Endothelial cell of umbilical vein (primary cell): ENCODE results near the gene MATN4. TPM values are rescaled to one million over a fixed set of nuclear protein-coding genes. Genes with fewer than 3 reads are reported as not detected.

ENCODE experiments used
- BruUV-seq: library from RNA; stranded (reverse); fragments of 400-500 nt; replicated peaks from 2 replicates; lab custom pipeline; 2021; lab: Mats Ljungman, UMichigan
- CTCF ChIA-PET: fragments of 300-600, 350-600 bp; sonication (Branson Sonifier 250); formaldehyde crosslinking; loops from one replicate; lab custom pipeline; 2021; ENCODE audit warnings: antibody characterized with exemption, inconsistent platforms; lab: Charles Lee
- POLR2A ChIA-PET: fragments of 300-600, 350-600 bp; sonication (Branson Sonifier 250); formaldehyde crosslinking; loops from one replicate; lab custom pipeline; 2021; ENCODE audit warnings: antibody characterized with exemption, inconsistent platforms; lab: Charles Lee
- DNase-seq: peaks from one replicate; pipeline ENCODE4 v3.0.0-alpha.2; 2011; ENCODE audit warnings: low read depth, low spot score
- FAIRE-seq: peaks from 2 replicates; lab custom pipeline; 2011; peaks lifted over from hg19 to GRCh38; lab: Jason Lieb, UNC
- H2AFZ ChIP-seq: 2 replicates; pipeline ENCODE4 v1.6.0; 2012; ENCODE audit warnings: low read depth, low read length, control low read depth, inconsistent platforms
- H3K27ac ChIP-seq: 2 replicates; pipeline ENCODE4 v1.5.1; 2011; ENCODE audit warnings: low read depth, mild to moderate bottlenecking, control low read depth, low read length, moderate library complexity; ENCODE audit not compliant: insufficient read depth
- H3K27me3 ChIP-seq, 2 experiments: 2 replicates each; pipeline versions ENCODE4 v1.6.0 to v1.6.1; 2011; ENCODE audit warnings: low read length in 2 of 2, mixed read lengths in 1 of 2; ENCODE audit not compliant: control insufficient read depth in 2 of 2, insufficient read depth in 2 of 2
- H3K36me3 ChIP-seq, 2 experiments: 2 replicates in 1 of 2; 3 replicates in 1 of 2; pipeline ENCODE4 v1.5.1; 2011; ENCODE audit warnings: low read length in 2 of 2, mild to moderate bottlenecking in 1 of 2, moderate library complexity in 1 of 2; ENCODE audit not compliant: control insufficient read depth in 2 of 2, insufficient read depth in 2 of 2; ENCODE audit errors: extremely low read depth in 1 of 2
- H3K4me1 ChIP-seq: 3 replicates; pipeline ENCODE4 v1.5.1; 2011; ENCODE audit warnings: mild to moderate bottlenecking, low read length; ENCODE audit not compliant: control insufficient read depth, insufficient read depth; ENCODE audit errors: extremely low read depth
- H3K4me2 ChIP-seq: 2 replicates; pipeline ENCODE4 v1.6.1; 2011; ENCODE audit warnings: low read length, control low read depth, mixed read lengths; ENCODE audit not compliant: insufficient read depth
- H3K4me3 ChIP-seq, 3 experiments: fragments of 200-600 bp in 1 of 3; sonication (generic), shearing (Covaris generic) in 1 of 3; replicated peaks in 1 of 3; 2 replicates each; pipeline ENCODE4 v1.5.1; 2011 to 2016; ENCODE audit warnings: control low read depth in 3 of 3, low read length in 3 of 3, mild to moderate bottlenecking in 2 of 3, inconsistent platforms in 1 of 3, low read depth in 1 of 3, moderate library complexity in 1 of 3; ENCODE audit not compliant: insufficient read depth in 1 of 3
- H3K79me2 ChIP-seq: 2 replicates; pipeline ENCODE4 v1.6.0; 2012; ENCODE audit warnings: low read length, inconsistent platforms; ENCODE audit not compliant: control insufficient read depth, insufficient read depth
- H3K9ac ChIP-seq: replicated peaks from 2 replicates; pipeline ENCODE3; 2011; ENCODE audit warnings: low read length, control low read depth; ENCODE audit not compliant: insufficient read depth; ENCODE audit errors: extremely low read depth
- H3K9me1 ChIP-seq: replicated peaks from 3 replicates; pipeline ENCODE4 v1.6.0; 2011; ENCODE audit warnings: mild to moderate bottlenecking, low read length; ENCODE audit not compliant: control insufficient read depth, insufficient read depth; ENCODE audit errors: extremely low read depth
- H3K9me3 ChIP-seq: replicated peaks from 2 replicates; pipeline ENCODE4 v1.5.1; 2012; ENCODE audit warnings: low read length, inconsistent platforms; ENCODE audit not compliant: control insufficient read depth, insufficient read depth
- H4K20me1 ChIP-seq: replicated peaks from 2 replicates; pipeline ENCODE3; 2011; ENCODE audit warnings: mild to moderate bottlenecking, low read length; ENCODE audit not compliant: control insufficient read depth, insufficient read depth; ENCODE audit errors: extremely low read depth
- CTCF ChIP-seq, 2 donors: IDR thresholded peaks; 1 replicate in 1 of 2; 2 replicates in 1 of 2; pipeline ENCODE4 v1.5.1; 2011; ENCODE audit warnings: low read length in 2 of 2, mild to moderate bottlenecking in 2 of 2, moderate library complexity in 2 of 2, control low read depth in 1 of 2, inconsistent platforms in 1 of 2, low read depth in 1 of 2; ENCODE audit not compliant: insufficient read depth in 1 of 2; ENCODE audit errors: extremely low read depth in 1 of 2
- EZH2 ChIP-seq: IDR thresholded peaks from 2 replicates; pipeline ENCODE4 v1.6.1; 2012; ENCODE audit warnings: borderline replicate concordance, low read depth, mild to moderate bottlenecking, moderate library complexity, low read length, inconsistent platforms; ENCODE audit not compliant: severe bottlenecking
- FOS ChIP-seq: IDR thresholded peaks from 2 replicates; pipeline ENCODE4 v1.6.1; 2011; ENCODE audit warnings: mild to moderate bottlenecking, low read length, moderate library complexity, borderline replicate concordance; ENCODE audit not compliant: insufficient read depth
- POLR2AphosphoS5 ChIP-seq: IDR thresholded peaks from 2 replicates; pipeline ENCODE4 v1.6.1; 2012; ENCODE audit warnings: low read depth, mild to moderate bottlenecking, control low read depth, low read length, moderate library complexity; ENCODE audit not compliant: insufficient read depth
- dilution Hi-C: fragments of 300-500 bp; cut with MboI; formaldehyde crosslinking; loops from one replicate; pipeline ENCODE4 v1.15.0; 2019; ENCODE audit warnings: low sequenced_read_pairs; ENCODE audit not compliant: extremely low pct_ligation_motif_present
- intact Hi-C: fragments of 100-400 bp; cut with micrococcal nuclease; formaldehyde crosslinking; loops from one replicate; pipeline ENCODE4 v1.10.0; 2022
- polyA plus RNA-seq, 4 experiments: library from polyadenylated mRNA; depleted of rRNA in 3 of 4; stranded (reverse) in 3 of 4; unstranded in 1 of 4; fragments of >200 nt; gene quantifications; 2 replicates each; pipeline versions ENCODE4 v1.2.1 to v1.2.3, GENCODE V29; 2011 to 2012; ENCODE audit warnings: missing spikeins in 1 of 4
- total RNA-seq: library from RNA; stranded (reverse); gene quantifications from 2 replicates; pipeline ENCODE4 v1.2.3, GENCODE V29; 2021

The MATN4 gene
- total and polyA plus RNA-seq, 2 donors (not counting 3 experiments of a cell fraction or from before 2014, with no cell fraction given) = 0.10 TPM; not detected in 1

- Histone ChIP-seq H2AFZ (no peak overlapping the region), H3K4me3 (no peak overlapping the region), H3K27ac (no peak overlapping the region), H3K9ac (no peak overlapping the region), H3K36me3 (no peaks in the 10 kb centered on the region), H3K79me2 (no peaks in the 10 kb centered on the region), H3K4me1 (no peaks in the 10 kb centered on the region), H3K9me1 (no peaks in the 10 kb centered on the region), H3K27me3 (peaks cover 20 to 24% of the 10 kb centered on the region in 2 experiments), H4K20me1 (no peaks in the 10 kb centered on the region), H3K9me3 (no peaks in the 10 kb centered on the region), H3K4me2 (no peak overlapping the region)
- no peak for TF ChIP-seq FOS
- no peak for TF ChIP-seq POLR2AphosphoS5
- TF ChIP-seq EZH2 = no peak
- DNase-seq = no peak
- ChIA-PET POLR2A (no interaction called here), CTCF (interaction anchor here (0.8 to 15.2 kb wide), 15 partner anchors 9 to 452 kb away, joined by 3 to 389 read pairs (median 5); partner anchors contain the start of gene SYS1)
- no TSS peak for BruUV-seq
- dilution Hi-C loops (no loop called here), intact Hi-C loops (no loop called here)
- FAIRE-seq = no peak
These were observed 9.7 kb upstream of the MATN4 start for GRCh38 chr20:45317826-45318225.

- POLR2A ChIA-PET = no interaction called here
- Histone ChIP-seq H3K4me1 (no peaks in the 10 kb centered on the region), H3K4me3 (no peak overlapping the region), H3K27ac (no peak overlapping the region), H3K9ac (no peak overlapping the region), H3K36me3 (no peaks in the 10 kb centered on the region), H3K79me2 (no peaks in the 10 kb centered on the region), H4K20me1 (no peaks in the 10 kb centered on the region), H3K9me1 (no peaks in the 10 kb centered on the region), H3K27me3 (peaks cover 23 to 24% of the 10 kb centered on the region in 2 experiments), H3K9me3 (no peaks in the 10 kb centered on the region), H3K4me2 (no peak overlapping the region), H2AFZ (no peak overlapping the region)
- dilution Hi-C loops = no loop called here
- intact Hi-C loops = no loop called here
- TF ChIP-seq EZH2 = peak; percentile 54
- no peak for TF ChIP-seq CTCF (IDR thresholded peaks at IDR 0.05; ENCODE audit: extremely low read depth in 1 of 2, insufficient read depth in 1 of 2, low read depth in 1 of 2, low read length in 2 of 2)
- FAIRE-seq (no peak), DNase-seq (no peak)
- no TSS peak for BruUV-seq
- CTCF ChIA-PET = interaction anchor here (1.0 to 15.2 kb wide), 9 partner anchors 22 to 455 kb away, joined by 3 to 389 read pairs (median 10); partner anchors contain the start of gene SYS1
These were observed 8.3 kb upstream of the MATN4 start for GRCh38 chr20:45316150-45317080.
